Measurements from ENCODE around the gene RUNX3. TPM values are rescaled to one million over a fixed set of nuclear protein-coding genes. Genes with fewer than 3 reads are reported as not detected.
A peak's percentile ranks its signal among the peaks of the same experiment; 100 is the strongest.

RUNX3 gene
- total and polyA plus RNA-seq, 4 donors, result 1.7 to 9.0 (median 4.5) TPM

GRCh38 chr1:24898152-24898908 lies 31.7 kb downstream of the RUNX3 start:
- WGBS, 2 donors, result 35 to 44% methylated on average over 9 of the region's 9 CpGs
- Histone ChIP-seq H3K4me1 (ENCODE audit: control insufficient read depth in 5 of 5, insufficient read depth in 5 of 5, low read length in 5 of 5) (no peaks in the 10 kb centered on the region), H3K9ac (ENCODE audit: insufficient read depth in 1 of 2, low read length in 2 of 2) (no peak overlapping the region), H3K27me3 (ENCODE audit: control insufficient read depth in 3 of 3, insufficient read depth in 3 of 3, low read length in 2 of 3) (no peaks in the 10 kb centered on the region), H3K36me3 (ENCODE audit: control insufficient read depth in 4 of 4, insufficient read depth in 4 of 4, low read length in 4 of 4) (no peaks in the 10 kb centered on the region), H3K4me3 (no peak overlapping the region), H3K27ac (ENCODE audit: low read depth in 1 of 2, low read length in 1 of 2) (no peak overlapping the region), H3K9me3 (ENCODE audit: control insufficient read depth in 4 of 4, insufficient read depth in 3 of 4, low read length in 3 of 4) (peaks cover 0 to 2% (median 0%) of the 10 kb centered on the region in 4 donors)
- peak in 1 of 3 donors; percentile 49 for DNase-seq
- peak; percentile 84 for ATAC-seq (ENCODE audit: insufficient read depth, low FRiP score)
- peak; percentile 58 for TF ChIP-seq CTCF (IDR thresholded peaks at IDR 0.05; ENCODE audit: control extremely low read depth, extremely low read depth)

- Histone ChIP-seq H3K27me3 (ENCODE audit: control insufficient read depth in 3 of 3, insufficient read depth in 3 of 3, low read length in 2 of 3) (no peaks in the 10 kb centered on the region), H3K27ac (ENCODE audit: low read depth in 1 of 2, low read length in 1 of 2) (no peak overlapping the region), H3K4me3 (no peak overlapping the region), H3K9me3 (ENCODE audit: control insufficient read depth in 4 of 4, insufficient read depth in 3 of 4, low read length in 3 of 4) (peaks cover 0 to 5% (median 0%) of the 10 kb centered on the region in 4 donors), H3K36me3 (ENCODE audit: control insufficient read depth in 4 of 4, insufficient read depth in 4 of 4, low read length in 4 of 4) (no peaks in the 10 kb centered on the region), H3K4me1 (ENCODE audit: control insufficient read depth in 5 of 5, insufficient read depth in 5 of 5, low read length in 5 of 5) (no peaks in the 10 kb centered on the region), H3K9ac (ENCODE audit: insufficient read depth in 1 of 2, low read length in 2 of 2) (no peak overlapping the region)
- WGBS, 2 donors, result 80% methylated on average over 15 to 17 of the region's 17 CpGs
- TF ChIP-seq CTCF (IDR thresholded peaks at IDR 0.05; ENCODE audit: control extremely low read depth, extremely low read depth), result no peak
- no peak for DNase-seq
- ATAC-seq (ENCODE audit: insufficient read depth, low FRiP score), result no peak
Measured at GRCh38 chr1:24897263-24898151, 32.6 kb downstream of the RUNX3 start.

GRCh38 chr1:24896596-24897262 lies 33.3 kb downstream of the RUNX3 start:
- Histone ChIP-seq H3K27ac (ENCODE audit: low read depth in 1 of 2, low read length in 1 of 2) (no peak overlapping the region), H3K9ac (ENCODE audit: insufficient read depth in 1 of 2, low read length in 2 of 2) (no peak overlapping the region), H3K36me3 (ENCODE audit: control insufficient read depth in 4 of 4, insufficient read depth in 4 of 4, low read length in 4 of 4) (no peaks in the 10 kb centered on the region), H3K4me3 (no peak overlapping the region), H3K4me1 (ENCODE audit: control insufficient read depth in 5 of 5, insufficient read depth in 5 of 5, low read length in 5 of 5) (no peaks in the 10 kb centered on the region), H3K9me3 (ENCODE audit: control insufficient read depth in 4 of 4, insufficient read depth in 3 of 4, low read length in 3 of 4) (peaks cover 0 to 10% (median 0%) of the 10 kb centered on the region in 4 donors), H3K27me3 (ENCODE audit: control insufficient read depth in 3 of 3, insufficient read depth in 3 of 3, low read length in 2 of 3) (no peaks in the 10 kb centered on the region)
- no peak for DNase-seq
- 49 to 79% methylated on average over 14 of the region's 14 CpGs for WGBS, 2 donors
- no peak for TF ChIP-seq CTCF (IDR thresholded peaks at IDR 0.05; ENCODE audit: control extremely low read depth, extremely low read depth)
- no peak for ATAC-seq (ENCODE audit: insufficient read depth, low FRiP score)
